GM23248 (cell line): ENCODE results near the gene PXDC1. TPM values are rescaled to one million over a fixed set of nuclear protein-coding genes. Genes with fewer than 3 reads are reported as not detected.

Source experiments
- DNase-seq: peaks from one replicate; pipeline ENCODE4 v3.0.0-alpha.2; 2015
- H2AFZ ChIP-seq: fragments of 200-600 bp; sonication (generic); 2 replicates; pipeline ENCODE4 v1.6.1; 2016; ENCODE audit warnings: antibody characterized with exemption
- H3F3A ChIP-seq: fragments of 200-600 bp; sonication (generic); 2 replicates; pipeline ENCODE4 v1.6.1; 2016; ENCODE audit warnings: mild to moderate bottlenecking, antibody characterized with exemption, mixed run types; ENCODE audit not compliant: insufficient read depth
- H3K27ac ChIP-seq: fragments of 200-600 bp; sonication (generic); 2 replicates; pipeline ENCODE4 v1.5.1; 2016; ENCODE audit warnings: mild to moderate bottlenecking
- H3K27me3 ChIP-seq: fragments of 200-600 bp; sonication (generic); replicated peaks from 2 replicates; pipeline ENCODE4 v1.6.1; 2016; ENCODE audit warnings: mild to moderate bottlenecking; ENCODE audit not compliant: insufficient read depth
- H3K36me3 ChIP-seq: fragments of 200-600 bp; sonication (generic); 2 replicates; pipeline ENCODE4 v1.6.1; 2016; ENCODE audit warnings: low read depth, mild to moderate bottlenecking
- H3K4me1 ChIP-seq: fragments of 200-600 bp; sonication (generic); 2 replicates; pipeline ENCODE4 v1.6.1; 2016; ENCODE audit warnings: mild to moderate bottlenecking; ENCODE audit not compliant: insufficient read depth
- H3K4me2 ChIP-seq: fragments of 200-600 bp; sonication (generic); one replicate; pipeline ENCODE4 v1.6.1; 2016; ENCODE audit warnings: mild to moderate bottlenecking; ENCODE audit not compliant: unreplicated experiment
- H3K4me3 ChIP-seq: fragments of 200-600 bp; sonication (generic); 2 replicates; pipeline ENCODE4 v1.5.1; 2016; ENCODE audit warnings: mild to moderate bottlenecking
- H3K79me2 ChIP-seq: fragments of 200-600 bp; sonication (generic); 2 replicates; pipeline ENCODE4 v1.6.1; 2016; ENCODE audit warnings: mild to moderate bottlenecking; ENCODE audit not compliant: insufficient read depth
- H3K9ac ChIP-seq: fragments of 200-600 bp; sonication (generic); 2 replicates; pipeline ENCODE4 v1.6.1; 2016; ENCODE audit warnings: mild to moderate bottlenecking
- H3K9me2 ChIP-seq: fragments of 200-600 bp; sonication (generic); 2 replicates; pipeline ENCODE4 v1.6.1; 2016; ENCODE audit warnings: mixed run types, mild to moderate bottlenecking, moderate library complexity; ENCODE audit not compliant: insufficient read depth
- H3K9me3 ChIP-seq: fragments of 200-600 bp; sonication (generic); one replicate; pipeline ENCODE4 v1.6.1; 2017; ENCODE audit warnings: low read depth
- H4K20me1 ChIP-seq: fragments of 200-600 bp; sonication (generic); 2 replicates; pipeline ENCODE4 v1.6.0; 2016; ENCODE audit not compliant: insufficient read depth
- EZH2 ChIP-seq: fragments of 200-600 bp; sonication (generic); IDR thresholded peaks from 2 replicates; pipeline ENCODE4 v1.6.1; 2018; ENCODE audit warnings: antibody characterized with exemption, mild to moderate bottlenecking; ENCODE audit not compliant: insufficient read depth, poor library complexity, severe bottlenecking
- EZH2phosphoT487 ChIP-seq: fragments of 200-600 bp; sonication (generic); IDR thresholded peaks from 2 replicates; pipeline ENCODE4 v1.6.1; 2018; ENCODE audit warnings: antibody characterized with exemption, moderate library complexity, mild to moderate bottlenecking, low read depth; ENCODE audit not compliant: insufficient read depth
- WGBS, 2 experiments: methylation state at CpG; one replicate each; pipeline ENCODE4 v1.1.6; 2015 to 2017; ENCODE audit warnings: low lambda C conversion rate in 2 of 2, low coverage in 1 of 2; ENCODE audit errors: missing lambda C conversion rate in 2 of 2; 5-methylcytosine and 5-hydroxymethylcytosine counted together
- in situ Hi-C: fragments of 300-500 bp; cut with MboI; formaldehyde crosslinking; loops from 2 replicates; pipeline ENCODE4 v1.15.0; 2020
- polyA plus RNA-seq: library from polyadenylated mRNA; unstranded; fragments of >200 nt; fragmentation: Nextera tagmentation; extraction: Ambion mirVana; gene quantifications from 2 replicates; pipeline ENCODE4 v1.2.1, GENCODE V29; 2016
- total RNA-seq: library from RNA; depleted of rRNA; stranded (reverse); fragments of >200 nt; shearing (Covaris generic); gene quantifications from 2 replicates; pipeline ENCODE4 v1.2.3, GENCODE V29; 2014

Gene PXDC1
- total and polyA plus RNA-seq, 2 experiments from 2014 or later, result 135 to 192 TPM

DNA sequence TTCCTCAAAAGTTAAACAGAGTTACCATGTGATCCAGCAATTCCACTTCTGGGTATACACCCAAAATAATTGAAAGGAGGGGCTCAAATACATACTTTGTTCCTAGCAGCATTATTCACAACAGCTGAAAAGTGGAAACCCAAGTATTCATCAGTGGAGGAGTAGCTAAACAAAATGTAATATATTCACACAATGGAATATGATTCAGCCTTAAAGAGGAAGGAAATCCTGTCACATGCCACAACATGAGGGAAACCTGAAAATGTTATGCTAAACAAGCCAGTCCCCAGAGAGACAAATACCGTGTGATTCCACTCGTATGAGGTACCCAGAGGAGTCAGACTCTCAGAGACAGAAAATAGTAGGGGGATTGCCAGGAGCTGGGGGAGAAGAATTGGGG, 44.5 kb downstream of the PXDC1 start:
- no peak overlapping the region for H3K9ac ChIP-seq
- no peak for DNase-seq
- H4K20me1 ChIP-seq, result no peaks in the 10 kb centered on the region
- no peak for TF ChIP-seq EZH2phosphoT487
- no peak for TF ChIP-seq EZH2
- no peak overlapping the region for H3K4me3 ChIP-seq
- in situ Hi-C loops, result loop anchor here (25.0 kb wide), 1 partner anchor 245 kb away; the partner anchor contains the start of gene SLC22A23
- no peaks in the 10 kb centered on the region for H3K36me3 ChIP-seq
- H3K9me2 ChIP-seq, result no peaks in the 10 kb centered on the region
- no peaks in the 10 kb centered on the region for H3K27me3 ChIP-seq
- no peaks in the 10 kb centered on the region for H3K79me2 ChIP-seq
- 88 to 97% methylated on average over 2 of the region's 2 CpGs for WGBS, 2 experiments
- H3K4me1 ChIP-seq, result no peaks in the 10 kb centered on the region
- H3F3A ChIP-seq, result no peaks in the 10 kb centered on the region
- no peaks in the 10 kb centered on the region for H3K9me3 ChIP-seq
- no peak overlapping the region for H3K4me2 ChIP-seq
- H2AFZ ChIP-seq, result no peak overlapping the region
- H3K27ac ChIP-seq, result no peak overlapping the region

DNA sequence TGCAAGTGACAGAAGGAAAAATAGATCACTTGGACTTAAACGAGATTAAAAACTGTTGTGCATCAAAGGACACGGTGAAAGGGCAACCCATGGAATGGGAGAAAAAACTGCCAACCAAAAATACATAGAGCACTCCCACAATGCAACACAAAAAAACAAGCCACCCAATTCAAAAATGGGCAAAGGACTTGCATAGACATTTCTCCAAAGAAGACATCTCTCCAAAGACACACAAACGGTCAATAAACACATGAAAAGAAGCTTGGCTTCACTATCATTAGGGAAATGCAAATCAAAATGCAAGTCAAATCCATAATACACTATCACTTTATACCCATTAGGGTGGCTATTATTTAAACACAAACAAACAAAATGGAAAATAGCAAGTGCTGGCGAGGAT, 45.0 kb downstream of the PXDC1 start:
- no peak for DNase-seq
- H3K9ac ChIP-seq, result no peak overlapping the region
- H3F3A ChIP-seq, result no peaks in the 10 kb centered on the region
- no peaks in the 10 kb centered on the region for H3K9me2 ChIP-seq
- no peaks in the 10 kb centered on the region for H3K27me3 ChIP-seq
- H3K4me2 ChIP-seq, result no peak overlapping the region
- H3K4me1 ChIP-seq, result no peaks in the 10 kb centered on the region
- H3K9me3 ChIP-seq, result no peaks in the 10 kb centered on the region
- no peak for TF ChIP-seq EZH2
- TF ChIP-seq EZH2phosphoT487, result no peak
- no peaks in the 10 kb centered on the region for H3K36me3 ChIP-seq
- no peak overlapping the region for H3K4me3 ChIP-seq
- no peaks in the 10 kb centered on the region for H4K20me1 ChIP-seq
- H2AFZ ChIP-seq, result no peak overlapping the region
- in situ Hi-C loops, result loop anchor here (25.0 kb wide), 1 partner anchor 244 kb away; the partner anchor contains the start of gene SLC22A23
- WGBS, 2 experiments, result 94 to 100% methylated on average over 4 of the region's 4 CpGs
- no peaks in the 10 kb centered on the region for H3K79me2 ChIP-seq
- no peak overlapping the region for H3K27ac ChIP-seq

DNA sequence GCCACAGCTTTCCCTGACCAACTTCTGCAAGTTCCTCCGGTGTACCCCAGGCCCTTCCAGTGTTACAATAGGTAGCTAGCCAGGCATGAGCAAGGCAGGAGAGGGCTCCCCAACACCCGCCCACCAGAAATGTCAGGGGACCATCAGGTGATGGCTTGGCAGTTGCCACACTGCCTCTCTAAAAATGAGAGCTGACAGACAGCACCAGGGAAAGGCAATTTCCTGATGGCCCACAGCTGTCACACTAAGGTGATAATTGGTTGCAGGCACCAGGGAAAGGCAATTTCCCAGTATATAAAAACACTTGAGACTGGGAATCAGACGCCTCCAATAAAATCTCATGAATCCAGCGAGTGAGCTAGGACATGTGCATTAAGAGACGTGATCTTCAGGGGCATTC, 49.9 kb downstream of the PXDC1 start:
- Histone ChIP-seq H3K27ac (no peak overlapping the region), H2AFZ (no peak overlapping the region), H3K9ac (no peak overlapping the region), H3F3A (peaks cover 25% of the 10 kb centered on the region), H3K79me2 (no peaks in the 10 kb centered on the region), H3K4me2 (no peak overlapping the region), H3K36me3 (no peaks in the 10 kb centered on the region), H3K27me3 (no peaks in the 10 kb centered on the region), H3K9me3 (no peaks in the 10 kb centered on the region), H3K9me2 (no peaks in the 10 kb centered on the region), H3K4me3 (no peak overlapping the region), H4K20me1 (no peaks in the 10 kb centered on the region), H3K4me1 (peaks cover 19% of the 10 kb centered on the region)
- TF ChIP-seq EZH2 (no peak), EZH2phosphoT487 (no peak)
- no peak for DNase-seq
- in situ Hi-C loops, result loop anchor here (25.0 kb wide), 1 partner anchor 239 kb away; the partner anchor contains the start of gene SLC22A23
- WGBS, 2 experiments, result 70 to 79% methylated on average over 5 of the region's 5 CpGs

DNA sequence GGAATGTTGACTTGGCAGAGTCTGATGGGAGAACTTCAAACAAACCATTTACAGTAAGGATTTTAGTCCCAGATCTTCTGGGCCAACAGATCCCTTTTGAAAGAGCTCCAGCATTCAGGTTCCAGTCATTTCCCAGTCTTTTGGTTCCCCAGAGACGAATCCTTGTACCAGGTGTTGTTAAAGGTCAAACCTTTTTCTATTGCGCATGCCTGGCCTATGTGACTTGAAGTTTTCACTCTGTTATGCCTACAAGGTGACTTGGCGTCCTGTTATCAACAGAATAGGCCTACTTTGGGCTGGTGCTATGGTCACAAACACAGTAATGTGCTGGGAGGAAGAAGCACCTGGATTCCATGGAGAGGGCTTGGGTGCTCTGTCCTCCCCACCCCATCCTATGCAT, 52.3 kb downstream of the PXDC1 start:
- Histone ChIP-seq H2AFZ (no peak overlapping the region), H4K20me1 (no peaks in the 10 kb centered on the region), H3K4me1 (peaks cover 22% of the 10 kb centered on the region), H3K27ac (no peak overlapping the region), H3K9me2 (no peaks in the 10 kb centered on the region), H3K9me3 (no peaks in the 10 kb centered on the region), H3K9ac (no peak overlapping the region), H3F3A (peaks cover 25% of the 10 kb centered on the region), H3K36me3 (no peaks in the 10 kb centered on the region), H3K4me3 (no peak overlapping the region), H3K79me2 (no peaks in the 10 kb centered on the region), H3K4me2 (no peak overlapping the region), H3K27me3 (no peaks in the 10 kb centered on the region)
- no peak for TF ChIP-seq EZH2phosphoT487
- no peak for TF ChIP-seq EZH2
- DNase-seq, result no peak
- in situ Hi-C loops, result no loop called here
- 89 to 92% methylated on average over 3 of the region's 3 CpGs for WGBS, 2 experiments

DNA sequence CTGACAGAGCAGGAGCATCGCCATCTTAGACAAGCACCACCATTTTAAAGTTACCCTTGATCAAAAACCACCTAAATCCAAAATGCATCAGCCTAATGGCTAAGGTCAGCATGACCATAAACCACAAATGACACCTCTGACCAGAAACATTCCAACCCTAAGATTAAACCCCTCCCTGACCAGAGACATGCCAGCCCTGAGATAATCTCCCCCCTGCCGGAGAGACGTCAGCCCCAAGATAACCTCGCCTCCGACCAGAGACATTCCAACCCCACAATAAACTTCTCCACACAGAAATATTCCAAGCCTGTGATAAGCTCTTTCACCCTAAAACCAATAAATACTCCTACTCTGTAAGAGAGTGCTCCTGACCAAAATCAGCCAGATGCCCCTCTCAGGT, 53.5 kb downstream of the PXDC1 start:
- DNase-seq, result no peak
- Histone ChIP-seq H4K20me1 (no peaks in the 10 kb centered on the region), H3K27me3 (no peaks in the 10 kb centered on the region), H3K79me2 (no peaks in the 10 kb centered on the region), H3K9ac (peak overlapping the region; percentile 36; the same call in 1 of the 2 replicates), H3F3A (peaks cover 25% of the 10 kb centered on the region), H3K4me1 (peaks cover 22% of the 10 kb centered on the region), H3K27ac (peak overlapping the region; percentile 81), H3K9me3 (no peaks in the 10 kb centered on the region), H3K36me3 (no peaks in the 10 kb centered on the region), H3K9me2 (no peaks in the 10 kb centered on the region), H3K4me2 (peak overlapping the region; percentile 5), H3K4me3 (no peak overlapping the region), H2AFZ (no peak overlapping the region)
- in situ Hi-C loops, result no loop called here
- TF ChIP-seq EZH2 (no peak), EZH2phosphoT487 (0 out of 2 replicates have a peak, but pooled peaks have one; percentile 8)
- 68 to 72% methylated on average over 5 of the region's 5 CpGs for WGBS, 2 experiments
